ENCODE results near the gene SRPRA.

Gene SRPRA

GRCh38 chr11:126233391-126233790, 35.3 kb downstream of the SRPRA start:
- no peaks in the 10 kb centered on the region for H3K9me3 ChIP-seq (ENCODE audit: control insufficient read depth, low read length)
- H3K23ac ChIP-seq (ENCODE audit: low read length in 2 of 2): no peak overlapping the region
- H3K27me3 ChIP-seq (ENCODE audit: control insufficient read depth in 1 of 2, insufficient read depth in 1 of 2, low read length in 2 of 2): no peaks in the 10 kb centered on the region
- H3K4me1 ChIP-seq (ENCODE audit: control insufficient read depth, insufficient read depth, low read depth, low read length): peaks cover 1% of the 10 kb centered on the region
- DNase-seq: peak; percentile 16
- H3K27ac ChIP-seq (ENCODE audit: low read length, poor library complexity, severe bottlenecking): no peak overlapping the region
- no peak overlapping the region for H2BK120ac ChIP-seq (ENCODE audit: low read depth, low read length)
- no peak overlapping the region for H2BK12ac ChIP-seq (ENCODE audit: low read length in 2 of 2)
- no peak overlapping the region for H4K8ac ChIP-seq (ENCODE audit: low read length)
- H2AFZ ChIP-seq (ENCODE audit: low read depth, low read length): no peak overlapping the region
- no peak overlapping the region for H3K9ac ChIP-seq (ENCODE audit: low read length)
- no peak overlapping the region for H2BK5ac ChIP-seq (ENCODE audit: low read depth, low read length, poor library complexity, severe bottlenecking)
- H4K91ac ChIP-seq (ENCODE audit: low read length): no peak overlapping the region
- peaks cover 11% of the 10 kb centered on the region for H3K79me1 ChIP-seq (replicated peaks; ENCODE audit: low read length, poor library complexity, severe bottlenecking)
- no peak overlapping the region for H2AK5ac ChIP-seq (ENCODE audit: low read length, severe bottlenecking)
- no CpG with 5 or more reads among the region's 4 CpGs for WGBS
- no peak overlapping the region for H3K4ac ChIP-seq (ENCODE audit: low read depth in 1 of 2, low read length in 2 of 2)
- H2BK15ac ChIP-seq (ENCODE audit: low read depth, poor library complexity, severe bottlenecking): no peak overlapping the region
- H3K4me2 ChIP-seq (ENCODE audit: low read length, poor library complexity, severe bottlenecking): no peak overlapping the region
- H3K36me3 ChIP-seq (ENCODE audit: control insufficient read depth in 1 of 2, insufficient read depth in 2 of 2, low read depth in 1 of 2, low read length in 2 of 2): peaks cover 0 to 29% of the 10 kb centered on the region in 2 experiments
- H3K14ac ChIP-seq (ENCODE audit: low read length in 2 of 2): no peak overlapping the region
- no peak overlapping the region for H3K4me3 ChIP-seq (ENCODE audit: insufficient read depth in 1 of 2, low read depth in 1 of 2, low read length in 2 of 2)
- H3K18ac ChIP-seq (ENCODE audit: low read depth in 1 of 2, low read length in 2 of 2): no peak overlapping the region

GRCh38 chr11:126232683-126233082, 36.0 kb downstream of the SRPRA start:
- H3K9ac ChIP-seq (ENCODE audit: low read length): no peak overlapping the region
- no CpG with 5 or more reads among the region's 3 CpGs for WGBS
- peaks cover 1% of the 10 kb centered on the region for H3K4me1 ChIP-seq (ENCODE audit: control insufficient read depth, insufficient read depth, low read depth, low read length)
- no peaks in the 10 kb centered on the region for H3K9me3 ChIP-seq (ENCODE audit: control insufficient read depth, low read length)
- peaks cover 16% of the 10 kb centered on the region for H3K79me1 ChIP-seq (replicated peaks; ENCODE audit: low read length, poor library complexity, severe bottlenecking)
- H2BK5ac ChIP-seq (ENCODE audit: low read depth, low read length, poor library complexity, severe bottlenecking): no peak overlapping the region
- no peak overlapping the region for H2BK12ac ChIP-seq (ENCODE audit: low read length in 2 of 2)
- no peaks in the 10 kb centered on the region for H3K27me3 ChIP-seq (ENCODE audit: control insufficient read depth in 1 of 2, insufficient read depth in 1 of 2, low read length in 2 of 2)
- H4K91ac ChIP-seq (ENCODE audit: low read length): no peak overlapping the region
- H4K8ac ChIP-seq (ENCODE audit: low read length): no peak overlapping the region
- H3K4ac ChIP-seq (ENCODE audit: low read depth in 1 of 2, low read length in 2 of 2): no peak overlapping the region
- no peak overlapping the region for H2BK15ac ChIP-seq (ENCODE audit: low read depth, poor library complexity, severe bottlenecking)
- H2BK120ac ChIP-seq (ENCODE audit: low read depth, low read length): no peak overlapping the region
- H3K4me3 ChIP-seq (ENCODE audit: insufficient read depth in 1 of 2, low read depth in 1 of 2, low read length in 2 of 2): no peak overlapping the region
- no peak overlapping the region for H3K4me2 ChIP-seq (ENCODE audit: low read length, poor library complexity, severe bottlenecking)
- no peak for DNase-seq
- no peak overlapping the region for H3K23ac ChIP-seq (ENCODE audit: low read length in 2 of 2)
- no peak overlapping the region for H3K14ac ChIP-seq (ENCODE audit: low read length in 2 of 2)
- no peak overlapping the region for H3K18ac ChIP-seq (ENCODE audit: low read depth in 1 of 2, low read length in 2 of 2)
- H3K27ac ChIP-seq (ENCODE audit: low read length, poor library complexity, severe bottlenecking): no peak overlapping the region
- H2AFZ ChIP-seq (ENCODE audit: low read depth, low read length): no peak overlapping the region
- H2AK5ac ChIP-seq (ENCODE audit: low read length, severe bottlenecking): no peak overlapping the region
- peaks cover 0 to 26% of the 10 kb centered on the region in 2 experiments for H3K36me3 ChIP-seq (ENCODE audit: control insufficient read depth in 1 of 2, insufficient read depth in 2 of 2, low read depth in 1 of 2, low read length in 2 of 2)

GRCh38 chr11:126231725-126232459, 36.8 kb downstream of the SRPRA start:
- Histone ChIP-seq H3K4me1 (ENCODE audit: control insufficient read depth, insufficient read depth, low read depth, low read length) (peaks cover 1% of the 10 kb centered on the region), H2AK5ac (ENCODE audit: low read length, severe bottlenecking) (no peak overlapping the region), H4K91ac (ENCODE audit: low read length) (no peak overlapping the region), H3K18ac (ENCODE audit: low read depth in 1 of 2, low read length in 2 of 2) (no peak overlapping the region), H2BK15ac (ENCODE audit: low read depth, poor library complexity, severe bottlenecking) (no peak overlapping the region), H3K36me3 (ENCODE audit: control insufficient read depth in 1 of 2, insufficient read depth in 2 of 2, low read depth in 1 of 2, low read length in 2 of 2) (peaks cover 0 to 26% of the 10 kb centered on the region in 2 experiments), H2BK12ac (ENCODE audit: low read length in 2 of 2) (no peak overlapping the region), H2BK5ac (ENCODE audit: low read depth, low read length, poor library complexity, severe bottlenecking) (no peak overlapping the region), H2AFZ (ENCODE audit: low read depth, low read length) (no peak overlapping the region), H2BK120ac (ENCODE audit: low read depth, low read length) (no peak overlapping the region), H4K8ac (ENCODE audit: low read length) (no peak overlapping the region), H3K14ac (ENCODE audit: low read length in 2 of 2) (no peak overlapping the region), H3K4me2 (ENCODE audit: low read length, poor library complexity, severe bottlenecking) (no peak overlapping the region), H3K79me1 (replicated peaks; ENCODE audit: low read length, poor library complexity, severe bottlenecking) (peaks cover 16% of the 10 kb centered on the region), H3K23ac (ENCODE audit: low read length in 2 of 2) (no peak overlapping the region), H3K27ac (ENCODE audit: low read length, poor library complexity, severe bottlenecking) (no peak overlapping the region), H3K4ac (ENCODE audit: low read depth in 1 of 2, low read length in 2 of 2) (no peak overlapping the region), H3K27me3 (ENCODE audit: control insufficient read depth in 1 of 2, insufficient read depth in 1 of 2, low read length in 2 of 2) (no peaks in the 10 kb centered on the region), H3K4me3 (ENCODE audit: insufficient read depth in 1 of 2, low read depth in 1 of 2, low read length in 2 of 2) (no peak overlapping the region), H3K9ac (ENCODE audit: low read length) (no peak overlapping the region), H3K9me3 (ENCODE audit: control insufficient read depth, low read length) (no peaks in the 10 kb centered on the region)
- 99% methylated on average over 6 of the region's 6 CpGs for whole genome bisulfite sequencing
- DNase-seq: peak; percentile 63

GRCh38 chr11:126229858-126230540, 38.7 kb downstream of the SRPRA start:
- no peak overlapping the region for H3K14ac ChIP-seq (ENCODE audit: low read length in 2 of 2)

More at GRCh38 chr11:126229858-126230540, 38.7 kb downstream of the SRPRA start:
- Histone ChIP-seq H2BK12ac (ENCODE audit: low read length in 2 of 2) (no peak overlapping the region), H3K79me1 (replicated peaks; ENCODE audit: low read length, poor library complexity, severe bottlenecking) (peaks cover 21% of the 10 kb centered on the region), H2BK15ac (ENCODE audit: low read depth, poor library complexity, severe bottlenecking) (no peak overlapping the region), H3K18ac (ENCODE audit: low read depth in 1 of 2, low read length in 2 of 2) (no peak overlapping the region), H3K23ac (ENCODE audit: low read length in 2 of 2) (no peak overlapping the region), H2AK5ac (ENCODE audit: low read length, severe bottlenecking) (no peak overlapping the region), H3K4me2 (ENCODE audit: low read length, poor library complexity, severe bottlenecking) (no peak overlapping the region), H4K8ac (ENCODE audit: low read length) (no peak overlapping the region), H3K36me3 (ENCODE audit: control insufficient read depth in 1 of 2, insufficient read depth in 2 of 2, low read depth in 1 of 2, low read length in 2 of 2) (peaks cover 0 to 15% of the 10 kb centered on the region in 2 experiments), H2BK5ac (ENCODE audit: low read depth, low read length, poor library complexity, severe bottlenecking) (no peak overlapping the region), H3K4me3 (ENCODE audit: insufficient read depth in 1 of 2, low read depth in 1 of 2, low read length in 2 of 2) (no peak overlapping the region), H2BK120ac (ENCODE audit: low read depth, low read length) (no peak overlapping the region), H3K4me1 (ENCODE audit: control insufficient read depth, insufficient read depth, low read depth, low read length) (peaks cover 1% of the 10 kb centered on the region), H2AFZ (ENCODE audit: low read depth, low read length) (no peak overlapping the region), H3K27me3 (ENCODE audit: control insufficient read depth in 1 of 2, insufficient read depth in 1 of 2, low read length in 2 of 2) (no peaks in the 10 kb centered on the region), H3K4ac (ENCODE audit: low read depth in 1 of 2, low read length in 2 of 2) (no peak overlapping the region), H3K9me3 (ENCODE audit: control insufficient read depth, low read length) (no peaks in the 10 kb centered on the region), H3K9ac (ENCODE audit: low read length) (no peak overlapping the region), H3K27ac (ENCODE audit: low read length, poor library complexity, severe bottlenecking) (no peak overlapping the region), H4K91ac (ENCODE audit: low read length) (no peak overlapping the region)
- DNase-seq: no peak
- 97% methylated on average over 3 of the region's 3 CpGs for WGBS

Measured in mesenchymal stem cell (in vitro differentiated cells and primary cell).